Fibroblast of lung (primary cell): ENCODE measurements around the gene GRID1. TPM values are rescaled to one million over a fixed set of nuclear protein-coding genes. Genes with fewer than 3 reads are reported as not detected.

Experiments
- DNase-seq, 2 donors: peaks; one replicate each; pipeline versions ENCODE4 v3.0.0 to v3.0.0-alpha.2; 2010; ENCODE audit warnings: low read depth in 2 of 2
- H2AFZ ChIP-seq: 2 replicates; pipeline ENCODE4 v1.5.1; 2012; ENCODE audit warnings: low read length, control low read depth, inconsistent platforms
- H3K27ac ChIP-seq: 2 replicates; pipeline ENCODE4 v1.5.1; 2011; ENCODE audit warnings: low read length, control low read depth; ENCODE audit not compliant: insufficient read depth
- H3K27me3 ChIP-seq: 2 replicates; pipeline ENCODE4 v1.5.1; 2011; ENCODE audit warnings: mild to moderate bottlenecking, low read length; ENCODE audit not compliant: control insufficient read depth, insufficient read depth
- H3K36me3 ChIP-seq: 2 replicates; pipeline ENCODE4 v1.5.1; 2011; ENCODE audit warnings: low read length; ENCODE audit not compliant: control insufficient read depth, insufficient read depth
- H3K4me1 ChIP-seq: 2 replicates; pipeline ENCODE4 v1.5.1; 2011; ENCODE audit warnings: low read length; ENCODE audit not compliant: control insufficient read depth, insufficient read depth; ENCODE audit errors: extremely low read depth
- H3K4me2 ChIP-seq: 2 replicates; pipeline ENCODE4 v1.5.1; 2011; ENCODE audit warnings: low read length, control low read depth; ENCODE audit not compliant: insufficient read depth; ENCODE audit errors: extremely low read depth
- H3K4me3 ChIP-seq, 4 experiments: fragments of 200-600 bp in 1 of 4; sonication (generic) in 1 of 4; replicated peaks in 1 of 4; 2 replicates each; pipeline ENCODE4 v1.5.1; 2011 to 2016; ENCODE audit warnings: low read length in 4 of 4, low read depth in 3 of 4, mild to moderate bottlenecking in 3 of 4, control low read depth in 2 of 4, inconsistent platforms in 1 of 4, mixed read lengths in 1 of 4; ENCODE audit not compliant: insufficient read depth in 1 of 4; ENCODE audit errors: control extremely low read depth in 1 of 4
- H3K79me2 ChIP-seq: 2 replicates; pipeline ENCODE4 v1.5.1; 2012; ENCODE audit warnings: mild to moderate bottlenecking, low read length, inconsistent platforms; ENCODE audit not compliant: control insufficient read depth, insufficient read depth
- H3K9ac ChIP-seq: 2 replicates; pipeline ENCODE4 v1.5.1; 2011; ENCODE audit warnings: mild to moderate bottlenecking, low read length, control low read depth; ENCODE audit not compliant: insufficient read depth
- H3K9me3 ChIP-seq: 2 replicates; pipeline ENCODE4 v1.5.1; 2012; ENCODE audit warnings: low read depth, low read length; ENCODE audit not compliant: control insufficient read depth, insufficient read depth
- H4K20me1 ChIP-seq: 2 replicates; pipeline ENCODE4 v1.5.1; 2011; ENCODE audit warnings: low read length; ENCODE audit not compliant: control insufficient read depth, insufficient read depth; ENCODE audit errors: extremely low read depth
- CTCF ChIP-seq, 2 donors: IDR thresholded peaks in 1 of 2; conservative IDR thresholded peaks in 1 of 2; 1 replicate in 1 of 2; 2 replicates in 1 of 2; pipeline ENCODE4 v1.5.1; 2011 to 2012; ENCODE audit warnings: low read length in 2 of 2, control low read depth in 1 of 2, inconsistent platforms in 1 of 2, low read depth in 1 of 2, mild to moderate bottlenecking in 1 of 2
- EZH2 ChIP-seq: IDR thresholded peaks from 2 replicates; pipeline ENCODE4 v1.5.1; 2012; ENCODE audit warnings: low read length, control low read depth, mild to moderate bottlenecking; ENCODE audit errors: missing control alignments
- polyA plus RNA-seq, 2 donors: library from polyadenylated mRNA; depleted of rRNA in 1 of 2; stranded (reverse) in 1 of 2; unstranded in 1 of 2; fragments of >200 nt; gene quantifications; 2 replicates each; pipeline ENCODE4 v1.2.1, GENCODE V29; 2011 to 2012; ENCODE audit warnings: missing spikeins in 1 of 2
- total RNA-seq: library from RNA; depleted of rRNA; stranded (reverse); fragments of >200 nt; gene quantifications from 2 replicates; pipeline ENCODE4 v1.2.1, GENCODE V29; 2014

Gene GRID1
- total and polyA plus RNA-seq, 2 donors (not counting 1 experiment from before 2014, with no cell fraction given) = 0.03 to 0.33 TPM

DNA sequence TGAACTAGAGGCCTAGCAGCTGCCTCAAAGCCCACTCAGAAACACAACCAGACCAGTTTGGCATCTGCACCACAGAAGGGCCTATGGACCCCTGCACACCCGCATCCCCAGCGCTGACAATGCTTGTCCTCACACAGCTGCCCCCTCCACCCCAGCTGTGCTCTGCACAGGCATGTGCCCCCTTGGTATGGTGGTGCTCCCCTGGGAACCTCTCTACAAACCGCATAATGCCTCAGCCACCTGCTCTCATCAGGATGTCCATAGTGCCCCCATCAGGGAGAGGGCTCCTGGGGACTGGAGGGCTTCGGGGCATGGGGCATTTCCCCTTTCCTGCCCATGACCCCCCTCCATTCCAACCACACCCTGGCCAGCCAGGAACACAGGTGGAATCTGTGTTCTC, 347.5 kb downstream of the GRID1 start:
- no peaks in the 10 kb centered on the region for H3K4me1 ChIP-seq
- H3K27me3 ChIP-seq = no peaks in the 10 kb centered on the region
- H3K4me3 ChIP-seq = no peak overlapping the region
- no peak for DNase-seq
- no peak overlapping the region for H3K9ac ChIP-seq
- H3K9me3 ChIP-seq = no peaks in the 10 kb centered on the region
- H2AFZ ChIP-seq = no peak overlapping the region
- H4K20me1 ChIP-seq = no peaks in the 10 kb centered on the region
- no peak overlapping the region for H3K27ac ChIP-seq
- no peak for TF ChIP-seq EZH2
- TF ChIP-seq CTCF (conservative IDR thresholded peaks at IDR 0.05 in 1 of 2, IDR thresholded peaks at IDR 0.05 in 1 of 2; ENCODE audit: low read depth in 1 of 2, low read length in 2 of 2) = no peak
- no peak overlapping the region for H3K4me2 ChIP-seq
- no peaks in the 10 kb centered on the region for H3K36me3 ChIP-seq
- H3K79me2 ChIP-seq = no peaks in the 10 kb centered on the region

DNA sequence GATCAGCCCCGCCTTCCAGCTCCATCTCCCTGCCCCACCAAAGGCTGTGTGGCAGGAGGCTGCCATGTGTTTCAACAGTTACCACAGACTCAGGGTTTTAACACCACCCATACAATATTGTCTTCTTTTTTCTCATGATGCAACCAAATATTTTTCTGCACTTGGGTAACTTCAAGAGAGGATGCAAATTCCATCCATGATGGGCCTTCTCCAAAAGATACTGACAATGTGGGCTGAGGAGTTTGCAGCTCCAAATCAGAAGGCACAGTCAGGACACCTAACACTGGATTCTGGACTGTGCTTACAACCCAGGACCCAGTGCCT, 347.9 kb downstream of the GRID1 start:
- Histone ChIP-seq H3K4me3 (no peak overlapping the region), H3K27ac (no peak overlapping the region), H4K20me1 (no peaks in the 10 kb centered on the region), H3K4me2 (no peak overlapping the region), H2AFZ (no peak overlapping the region), H3K9me3 (no peaks in the 10 kb centered on the region), H3K9ac (no peak overlapping the region), H3K79me2 (no peaks in the 10 kb centered on the region), H3K4me1 (no peaks in the 10 kb centered on the region), H3K36me3 (no peaks in the 10 kb centered on the region), H3K27me3 (no peaks in the 10 kb centered on the region)
- no peak for DNase-seq
- no peak for TF ChIP-seq CTCF (conservative IDR thresholded peaks at IDR 0.05 in 1 of 2, IDR thresholded peaks at IDR 0.05 in 1 of 2; ENCODE audit: low read depth in 1 of 2, low read length in 2 of 2)
- TF ChIP-seq EZH2 = no peak

GRCh38 chr10:86017841-86018734, 348.5 kb downstream of the GRID1 start:
- no peak overlapping the region for H3K4me3 ChIP-seq
- no peaks in the 10 kb centered on the region for H3K27me3 ChIP-seq
- TF ChIP-seq EZH2 (no peak), CTCF (conservative IDR thresholded peaks at IDR 0.05 in 1 of 2, IDR thresholded peaks at IDR 0.05 in 1 of 2; ENCODE audit: low read depth in 1 of 2, low read length in 2 of 2) (no peak)
- H4K20me1 ChIP-seq = no peaks in the 10 kb centered on the region
- H3K9ac ChIP-seq = no peak overlapping the region
- H3K4me1 ChIP-seq = no peaks in the 10 kb centered on the region
- H3K79me2 ChIP-seq = no peaks in the 10 kb centered on the region
- no peaks in the 10 kb centered on the region for H3K9me3 ChIP-seq
- H3K36me3 ChIP-seq = no peaks in the 10 kb centered on the region
- DNase-seq = no peak
- no peak overlapping the region for H3K4me2 ChIP-seq
- H3K27ac ChIP-seq = no peak overlapping the region
- H2AFZ ChIP-seq = no peak overlapping the region
